Measurements from ENCODE around the gene SNTB2. TPM values are rescaled to one million over a fixed set of nuclear protein-coding genes. Genes with fewer than 3 reads are reported as not detected.
A peak's percentile ranks its signal among the peaks of the same experiment; 100 is the strongest.

Gene SNTB2
- total and polyA plus RNA-seq, 2 of the 13 experiments (the other 11 are each of a cell fraction or from before 2014, with no cell fraction given): 11.5 to 19.2 TPM

DNA sequence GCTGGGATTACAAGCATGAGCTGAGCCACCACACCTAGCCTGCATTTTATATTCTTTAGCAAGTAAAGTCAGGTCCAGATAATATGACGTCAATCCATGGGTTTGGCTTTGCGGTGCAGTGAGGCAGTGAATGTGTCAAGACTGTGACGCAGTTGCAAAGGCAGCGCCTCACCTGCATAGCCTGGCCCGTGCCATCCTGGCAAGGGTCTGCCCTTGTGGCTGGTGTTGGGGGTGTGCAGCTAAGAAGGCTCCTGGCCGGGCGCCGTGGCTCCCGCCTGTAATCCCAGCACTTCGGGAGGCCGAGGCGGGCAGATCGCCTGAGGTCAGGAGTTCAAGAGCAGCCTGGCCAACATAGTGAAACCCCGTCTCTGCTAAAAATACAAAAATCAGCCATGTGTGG lies 136.5 kb downstream of the SNTB2 start:
- in situ Hi-C loops (cut with HindIII; ENCODE audit: extremely low pct_ligation_motif_present, low pct_unique_long_range_greater_than_20kb): no loop called here
- 97% methylated on average over 10 of the region's 14 CpGs for WGBS (ENCODE audit: low lambda C conversion rate)
- BruUV-seq (replicated peaks): no TSS peak
- TF ChIP-seq, protein P1, sequence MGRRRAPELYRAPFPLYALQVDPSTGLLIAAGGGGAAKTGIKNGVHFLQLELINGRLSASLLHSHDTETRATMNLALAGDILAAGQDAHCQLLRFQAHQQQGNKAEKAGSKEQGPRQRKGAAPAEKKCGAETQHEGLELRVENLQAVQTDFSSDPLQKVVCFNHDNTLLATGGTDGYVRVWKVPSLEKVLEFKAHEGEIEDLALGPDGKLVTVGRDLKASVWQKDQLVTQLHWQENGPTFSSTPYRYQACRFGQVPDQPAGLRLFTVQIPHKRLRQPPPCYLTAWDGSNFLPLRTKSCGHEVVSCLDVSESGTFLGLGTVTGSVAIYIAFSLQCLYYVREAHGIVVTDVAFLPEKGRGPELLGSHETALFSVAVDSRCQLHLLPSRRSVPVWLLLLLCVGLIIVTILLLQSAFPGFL (CRISPR knock-in tag; IDR thresholded peaks at IDR 0.05): no peak
- TF ChIP-seq DPF2 (CRISPR knock-in tag; IDR thresholded peaks at IDR 0.05; ENCODE audit: borderline replicate concordance, low read depth) (no peak), TCF12 (IDR thresholded peaks at IDR 0.05) (no peak), TCF12 (CRISPR knock-in tag; IDR thresholded peaks at IDR 0.05) (no peak), NFE2L2 (IDR thresholded peaks at IDR 0.05; ENCODE audit: low read length) (no peak), ZNF768 (CRISPR knock-in tag; IDR thresholded peaks at IDR 0.05) (0 out of 2 replicates have a peak, but pooled peaks have one; percentile 13), YY1 (IDR thresholded peaks at IDR 0.05; ENCODE audit: insufficient read depth, insufficient replicate concordance, low read depth, low read length) (no peak), ZNF570 (CRISPR knock-in tag; IDR thresholded peaks at IDR 0.05; ENCODE audit: borderline replicate concordance) (no peak), HES4 (CRISPR knock-in tag; IDR thresholded peaks at IDR 0.05; ENCODE audit: borderline replicate concordance) (no peak), ZNF724P (CRISPR knock-in tag; IDR thresholded peaks at IDR 0.05; ENCODE audit: borderline replicate concordance) (no peak), ZNF605 (CRISPR knock-in tag; IDR thresholded peaks at IDR 0.05) (no peak), ZNF766 (CRISPR knock-in tag; IDR thresholded peaks at IDR 0.05; ENCODE audit: borderline replicate concordance) (no peak), RBFOX2 (IDR thresholded peaks at IDR 0.05; ENCODE audit: low read depth, low read length) (peak; percentile 51), ZNF329 (CRISPR knock-in tag; IDR thresholded peaks at IDR 0.05; ENCODE audit: low read depth) (no peak), ZNF260 (CRISPR knock-in tag; IDR thresholded peaks at IDR 0.05; ENCODE audit: borderline replicate concordance, low read depth) (no peak), HDAC1 (CRISPR knock-in tag; IDR thresholded peaks at IDR 0.05) (no peak), ZBTB20 (CRISPR knock-in tag; IDR thresholded peaks at IDR 0.05; ENCODE audit: borderline replicate concordance, low read depth) (no peak)
- TF ChIP-seq, protein P2, sequence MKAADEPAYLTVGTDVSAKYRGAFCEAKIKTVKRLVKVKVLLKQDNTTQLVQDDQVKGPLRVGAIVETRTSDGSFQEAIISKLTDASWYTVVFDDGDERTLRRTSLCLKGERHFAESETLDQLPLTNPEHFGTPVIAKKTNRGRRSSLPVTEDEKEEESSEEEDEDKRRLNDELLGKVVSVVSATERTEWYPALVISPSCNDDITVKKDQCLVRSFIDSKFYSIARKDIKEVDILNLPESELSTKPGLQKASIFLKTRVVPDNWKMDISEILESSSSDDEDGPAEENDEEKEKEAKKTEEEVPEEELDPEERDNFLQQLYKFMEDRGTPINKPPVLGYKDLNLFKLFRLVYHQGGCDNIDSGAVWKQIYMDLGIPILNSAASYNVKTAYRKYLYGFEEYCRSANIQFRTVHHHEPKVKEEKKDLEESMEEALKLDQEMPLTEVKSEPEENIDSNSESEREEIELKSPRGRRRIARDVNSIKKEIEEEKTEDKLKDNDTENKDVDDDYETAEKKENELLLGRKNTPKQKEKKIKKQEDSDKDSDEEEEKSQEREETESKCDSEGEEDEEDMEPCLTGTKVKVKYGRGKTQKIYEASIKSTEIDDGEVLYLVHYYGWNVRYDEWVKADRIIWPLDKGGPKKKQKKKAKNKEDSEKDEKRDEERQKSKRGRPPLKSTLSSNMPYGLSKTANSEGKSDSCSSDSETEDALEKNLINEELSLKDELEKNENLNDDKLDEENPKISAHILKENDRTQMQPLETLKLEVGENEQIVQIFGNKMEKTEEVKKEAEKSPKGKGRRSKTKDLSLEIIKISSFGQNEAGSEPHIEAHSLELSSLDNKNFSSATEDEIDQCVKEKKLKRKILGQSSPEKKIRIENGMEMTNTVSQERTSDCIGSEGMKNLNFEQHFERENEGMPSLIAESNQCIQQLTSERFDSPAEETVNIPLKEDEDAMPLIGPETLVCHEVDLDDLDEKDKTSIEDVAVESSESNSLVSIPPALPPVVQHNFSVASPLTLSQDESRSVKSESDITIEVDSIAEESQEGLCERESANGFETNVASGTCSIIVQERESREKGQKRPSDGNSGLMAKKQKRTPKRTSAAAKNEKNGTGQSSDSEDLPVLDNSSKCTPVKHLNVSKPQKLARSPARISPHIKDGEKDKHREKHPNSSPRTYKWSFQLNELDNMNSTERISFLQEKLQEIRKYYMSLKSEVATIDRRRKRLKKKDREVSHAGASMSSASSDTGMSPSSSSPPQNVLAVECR (CRISPR knock-in tag; IDR thresholded peaks at IDR 0.05; ENCODE audit: borderline replicate concordance): no peak
- TF ChIP-seq, protein P3, sequence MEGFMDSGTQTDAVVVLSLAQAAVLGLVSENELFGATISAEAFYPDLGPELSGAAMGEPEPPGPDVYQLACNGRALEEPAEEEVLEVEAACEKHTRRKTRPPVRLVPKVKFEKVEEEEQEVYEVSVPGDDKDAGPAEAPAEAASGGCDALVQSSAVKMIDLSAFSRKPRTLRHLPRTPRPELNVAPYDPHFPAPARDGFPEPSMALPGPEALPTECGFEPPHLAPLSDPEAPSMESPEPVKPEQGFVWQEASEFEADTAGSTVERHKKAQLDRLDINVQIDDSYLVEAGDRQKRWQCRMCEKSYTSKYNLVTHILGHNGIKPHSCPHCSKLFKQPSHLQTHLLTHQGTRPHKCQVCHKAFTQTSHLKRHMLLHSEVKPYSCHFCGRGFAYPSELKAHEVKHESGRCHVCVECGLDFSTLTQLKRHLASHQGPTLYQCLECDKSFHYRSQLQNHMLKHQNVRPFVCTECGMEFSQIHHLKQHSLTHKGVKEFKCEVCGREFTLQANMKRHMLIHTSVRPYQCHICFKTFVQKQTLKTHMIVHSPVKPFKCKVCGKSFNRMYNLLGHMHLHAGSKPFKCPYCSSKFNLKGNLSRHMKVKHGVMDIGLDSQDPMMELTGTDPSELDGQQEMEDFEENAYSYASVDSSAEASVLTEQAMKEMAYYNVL (CRISPR knock-in tag; IDR thresholded peaks at IDR 0.05; ENCODE audit: borderline replicate concordance): no peak

More for the DNA sequence above, 136.5 kb downstream of the SNTB2 start:
- no peak overlapping the region for H3K9ac ChIP-seq (ENCODE audit: insufficient read depth, low read depth, low read length)
- H3K4me2 ChIP-seq (ENCODE audit: low read depth, low read length): no peak overlapping the region
- H3K4me3 ChIP-seq (replicated peaks in 1 of 3; ENCODE audit: insufficient read depth in 1 of 3, low read depth in 2 of 3, low read length in 3 of 3): no peak overlapping the region
- peaks cover 23% of the 10 kb centered on the region for H4K20me1 ChIP-seq (ENCODE audit: insufficient read depth, low read length)
- FAIRE-seq (no peak), DNase-seq (ENCODE audit: low spot score) (no peak), ATAC-seq (no peak)
- no peaks in the 10 kb centered on the region for H3K27me3 ChIP-seq (ENCODE audit: control insufficient read depth in 1 of 2, insufficient read depth in 2 of 2, low read length in 2 of 2)
- H3K9me3 ChIP-seq (ENCODE audit: low read length): no peaks in the 10 kb centered on the region
- intact Hi-C loops (cut with micrococcal nuclease; ENCODE audit: unreplicated experiment): no loop called here
- CTCF ChIA-PET (ENCODE audit: low intra/inter-chr PET ratio, low total read pairs): no interaction called here
- POLR2A ChIA-PET: interaction anchor here (0.6 to 2.3 kb wide), 3 partner anchors 12 to 17 kb away, joined by 4 to 5 read pairs (median 5); partner anchors contain the start of genes COG8, NIP7 and VPS4A
- no peak overlapping the region for H2AFZ ChIP-seq (ENCODE audit: low read length)
- H3K36me3 ChIP-seq (replicated peaks in 1 of 2; ENCODE audit: control insufficient read depth in 1 of 2, insufficient read depth in 2 of 2, low read length in 2 of 2): peaks cover 42 to 70% of the 10 kb centered on the region in 2 experiments
- H3K79me2 ChIP-seq (ENCODE audit: insufficient read depth, low read length): peaks cover 43% of the 10 kb centered on the region
- H3K4me1 ChIP-seq (ENCODE audit: insufficient read depth, low read length): peaks cover 45% of the 10 kb centered on the region
- no peak overlapping the region for H3K27ac ChIP-seq (ENCODE audit: extremely low read length, insufficient read depth, low read length)
